GM23338 (cell line): Measurements from ENCODE around the gene WNT4. TPM values are rescaled to one million over a fixed set of nuclear protein-coding genes. Genes with fewer than 3 reads are reported as not detected.

Experiments
- ATAC-seq: fragments of 200-7000 bp; cut with Tn5 transposase; 3 replicates; pipeline ENCODE4 v1.9.1; 2020
- DNase-seq: peaks from one replicate; pipeline ENCODE4 v3.0.0-alpha.2; 2015; ENCODE audit warnings: low spot score
- H2AFZ ChIP-seq: fragments of 200-600 bp; sonication (generic); 2 replicates; pipeline ENCODE4 v1.8.0; 2016; ENCODE audit warnings: antibody characterized with exemption, mild to moderate bottlenecking, moderate library complexity
- H3F3A ChIP-seq: fragments of 200-600 bp; sonication (generic); replicated peaks from 2 replicates; pipeline ENCODE4 v1.8.0; 2017; ENCODE audit warnings: antibody characterized with exemption, mixed run types, low read depth
- H3K27ac ChIP-seq: fragments of 200-600 bp; sonication (generic); 2 replicates; pipeline ENCODE4 v1.6.1; 2016; ENCODE audit warnings: low read depth
- H3K27me3 ChIP-seq: fragments of 200-600 bp; sonication (generic); 2 replicates; pipeline ENCODE4 v1.8.0; 2016; ENCODE audit warnings: mild to moderate bottlenecking, mixed run types, moderate library complexity; ENCODE audit not compliant: insufficient read depth
- H3K36me3 ChIP-seq: fragments of 200-600 bp; sonication (generic); 2 replicates; pipeline ENCODE4 v1.8.0; 2016; ENCODE audit warnings: mild to moderate bottlenecking; ENCODE audit not compliant: insufficient read depth
- H3K4me1 ChIP-seq: fragments of 200-600 bp; sonication (generic); 2 replicates; pipeline ENCODE4 v1.8.0; 2016; ENCODE audit warnings: mild to moderate bottlenecking, moderate library complexity; ENCODE audit not compliant: insufficient read depth
- H3K4me2 ChIP-seq: fragments of 200-600 bp; sonication (generic); 2 replicates; pipeline ENCODE4 v1.7.1; 2017; ENCODE audit warnings: mixed run types
- H3K4me3 ChIP-seq: fragments of 200-600 bp; sonication (generic); 2 replicates; pipeline ENCODE4 v1.6.1; 2016; ENCODE audit warnings: mixed run types
- H3K79me2 ChIP-seq: fragments of 200-600 bp; sonication (generic); replicated peaks from 2 replicates; pipeline ENCODE4 v1.8.0; 2017; ENCODE audit warnings: mild to moderate bottlenecking; ENCODE audit not compliant: insufficient read depth
- H3K9me2 ChIP-seq: fragments of 200-600 bp; sonication (generic); 2 replicates; pipeline ENCODE4 v1.8.0; 2017; ENCODE audit not compliant: insufficient read depth
- H4K20me1 ChIP-seq: fragments of 200-600 bp; sonication (generic); replicated peaks from 2 replicates; pipeline ENCODE4 v1.8.0; 2017; ENCODE audit warnings: mild to moderate bottlenecking; ENCODE audit not compliant: insufficient read depth
- H3K27ac Mint-ChIP-seq: 2 replicates; pipeline ENCODE4 v1.8.0; 2020; ENCODE audit warnings: inconsistent platforms, mild to moderate bottlenecking, moderate library complexity, mixed read lengths
- H3K27me3 Mint-ChIP-seq: 3 replicates; pipeline ENCODE4 v1.8.0; 2022; ENCODE audit warnings: low read depth, mild to moderate bottlenecking, moderate library complexity, mixed read lengths, inconsistent platforms; ENCODE audit not compliant: insufficient read depth, poor library complexity
- H3K36me3 Mint-ChIP-seq: 3 replicates; pipeline ENCODE4 v1.8.0; 2021; ENCODE audit warnings: low read depth, mild to moderate bottlenecking, inconsistent platforms, moderate library complexity, mixed read lengths
- H3K4me1 Mint-ChIP-seq: 3 replicates; pipeline ENCODE4 v1.8.0; 2020; ENCODE audit warnings: mild to moderate bottlenecking, inconsistent platforms, mixed read lengths
- H3K4me3 Mint-ChIP-seq: 3 replicates; pipeline ENCODE4 v1.8.0; 2021; ENCODE audit warnings: moderate library complexity, mild to moderate bottlenecking, inconsistent platforms, mixed read lengths
- H3K9me3 Mint-ChIP-seq: 3 replicates; pipeline ENCODE4 v1.8.0; 2020; ENCODE audit warnings: moderate library complexity, mild to moderate bottlenecking, inconsistent platforms, mixed read lengths
- JUNB ChIP-seq: IDR thresholded peaks from one replicate; pipeline ENCODE4 v1.6.1; 2016; ENCODE audit warnings: antibody characterized with exemption; ENCODE audit not compliant: unreplicated experiment
- polyA plus RNA-seq: library from polyadenylated mRNA; unstranded; fragments of >200 nt; fragmentation: Nextera tagmentation; extraction: Ambion mirVana; gene quantifications from 2 replicates; pipeline ENCODE4 v1.2.1, GENCODE V29; 2016
- total RNA-seq: library from RNA; depleted of rRNA; stranded (reverse); fragments of >200 nt; shearing (Covaris generic); gene quantifications from 2 replicates; pipeline ENCODE4 v1.2.3, GENCODE V29; 2014
- TF ChIP-seq, protein P1 (sequence below): IDR thresholded peaks from one replicate; pipeline ENCODE4 v1.6.1; 2018; ENCODE audit warnings: antibody characterized with exemption; ENCODE audit not compliant: unreplicated experiment
- TF ChIP-seq, protein P2 (sequence below): fragments of 250-450 bp; sonication (Bioruptor Pico); IDR thresholded peaks from 2 replicates; pipeline ENCODE4 v1.5.0; 2020; ENCODE audit warnings: mild to moderate bottlenecking, moderate library complexity

The WNT4 gene
- total and polyA plus RNA-seq, 2 experiments from 2014 or later = 0.59 to 0.79 TPM

DNA sequence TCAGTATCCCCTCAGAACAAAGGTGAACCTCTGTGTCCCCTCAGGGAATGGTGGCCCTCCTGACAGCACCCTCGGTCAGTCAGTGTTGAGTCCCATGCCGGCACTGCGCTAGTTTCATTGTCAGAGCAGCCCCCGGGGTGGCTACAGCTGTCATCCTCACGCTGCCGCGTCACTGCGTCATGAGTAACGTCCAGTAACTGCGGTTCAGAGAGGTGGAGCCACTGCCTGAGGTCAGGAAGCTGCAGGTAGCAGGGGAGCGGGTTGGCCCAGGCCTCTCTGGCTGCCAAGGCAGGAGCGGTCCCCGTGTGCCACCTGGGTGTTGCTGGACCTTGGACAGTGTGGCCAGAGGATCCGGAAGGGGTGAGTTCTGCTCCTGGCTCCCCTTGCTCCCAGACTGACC is 20.2 kb upstream of the WNT4 start:
- Histone ChIP-seq H2AFZ (no peak overlapping the region), H3K4me2 (no peak overlapping the region), H3K27ac (no peak overlapping the region), H3K79me2 (no peaks in the 10 kb centered on the region), H4K20me1 (no peaks in the 10 kb centered on the region), H3K27me3 (no peaks in the 10 kb centered on the region), H3F3A (no peaks in the 10 kb centered on the region), H3K36me3 (no peaks in the 10 kb centered on the region), H3K4me1 (no peaks in the 10 kb centered on the region), H3K9me2 (no peaks in the 10 kb centered on the region), H3K4me3 (no peak overlapping the region)
- Mint-ChIP-seq H3K36me3 (no peaks in the 10 kb centered on the region), H3K9me3 (no peaks in the 10 kb centered on the region), H3K27me3 (peaks cover 6% of the 10 kb centered on the region), H3K4me3 (no peak overlapping the region), H3K27ac (no peak overlapping the region), H3K4me1 (peaks cover 2% of the 10 kb centered on the region; the same call in 1 of the 3 replicates)
- ATAC-seq (no peak), DNase-seq (no peak)
- TF ChIP-seq, protein P1, sequence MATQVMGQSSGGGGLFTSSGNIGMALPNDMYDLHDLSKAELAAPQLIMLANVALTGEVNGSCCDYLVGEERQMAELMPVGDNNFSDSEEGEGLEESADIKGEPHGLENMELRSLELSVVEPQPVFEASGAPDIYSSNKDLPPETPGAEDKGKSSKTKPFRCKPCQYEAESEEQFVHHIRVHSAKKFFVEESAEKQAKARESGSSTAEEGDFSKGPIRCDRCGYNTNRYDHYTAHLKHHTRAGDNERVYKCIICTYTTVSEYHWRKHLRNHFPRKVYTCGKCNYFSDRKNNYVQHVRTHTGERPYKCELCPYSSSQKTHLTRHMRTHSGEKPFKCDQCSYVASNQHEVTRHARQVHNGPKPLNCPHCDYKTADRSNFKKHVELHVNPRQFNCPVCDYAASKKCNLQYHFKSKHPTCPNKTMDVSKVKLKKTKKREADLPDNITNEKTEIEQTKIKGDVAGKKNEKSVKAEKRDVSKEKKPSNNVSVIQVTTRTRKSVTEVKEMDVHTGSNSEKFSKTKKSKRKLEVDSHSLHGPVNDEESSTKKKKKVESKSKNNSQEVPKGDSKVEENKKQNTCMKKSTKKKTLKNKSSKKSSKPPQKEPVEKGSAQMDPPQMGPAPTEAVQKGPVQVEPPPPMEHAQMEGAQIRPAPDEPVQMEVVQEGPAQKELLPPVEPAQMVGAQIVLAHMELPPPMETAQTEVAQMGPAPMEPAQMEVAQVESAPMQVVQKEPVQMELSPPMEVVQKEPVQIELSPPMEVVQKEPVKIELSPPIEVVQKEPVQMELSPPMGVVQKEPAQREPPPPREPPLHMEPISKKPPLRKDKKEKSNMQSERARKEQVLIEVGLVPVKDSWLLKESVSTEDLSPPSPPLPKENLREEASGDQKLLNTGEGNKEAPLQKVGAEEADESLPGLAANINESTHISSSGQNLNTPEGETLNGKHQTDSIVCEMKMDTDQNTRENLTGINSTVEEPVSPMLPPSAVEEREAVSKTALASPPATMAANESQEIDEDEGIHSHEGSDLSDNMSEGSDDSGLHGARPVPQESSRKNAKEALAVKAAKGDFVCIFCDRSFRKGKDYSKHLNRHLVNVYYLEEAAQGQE = no peak
- TF ChIP-seq, protein P2, sequence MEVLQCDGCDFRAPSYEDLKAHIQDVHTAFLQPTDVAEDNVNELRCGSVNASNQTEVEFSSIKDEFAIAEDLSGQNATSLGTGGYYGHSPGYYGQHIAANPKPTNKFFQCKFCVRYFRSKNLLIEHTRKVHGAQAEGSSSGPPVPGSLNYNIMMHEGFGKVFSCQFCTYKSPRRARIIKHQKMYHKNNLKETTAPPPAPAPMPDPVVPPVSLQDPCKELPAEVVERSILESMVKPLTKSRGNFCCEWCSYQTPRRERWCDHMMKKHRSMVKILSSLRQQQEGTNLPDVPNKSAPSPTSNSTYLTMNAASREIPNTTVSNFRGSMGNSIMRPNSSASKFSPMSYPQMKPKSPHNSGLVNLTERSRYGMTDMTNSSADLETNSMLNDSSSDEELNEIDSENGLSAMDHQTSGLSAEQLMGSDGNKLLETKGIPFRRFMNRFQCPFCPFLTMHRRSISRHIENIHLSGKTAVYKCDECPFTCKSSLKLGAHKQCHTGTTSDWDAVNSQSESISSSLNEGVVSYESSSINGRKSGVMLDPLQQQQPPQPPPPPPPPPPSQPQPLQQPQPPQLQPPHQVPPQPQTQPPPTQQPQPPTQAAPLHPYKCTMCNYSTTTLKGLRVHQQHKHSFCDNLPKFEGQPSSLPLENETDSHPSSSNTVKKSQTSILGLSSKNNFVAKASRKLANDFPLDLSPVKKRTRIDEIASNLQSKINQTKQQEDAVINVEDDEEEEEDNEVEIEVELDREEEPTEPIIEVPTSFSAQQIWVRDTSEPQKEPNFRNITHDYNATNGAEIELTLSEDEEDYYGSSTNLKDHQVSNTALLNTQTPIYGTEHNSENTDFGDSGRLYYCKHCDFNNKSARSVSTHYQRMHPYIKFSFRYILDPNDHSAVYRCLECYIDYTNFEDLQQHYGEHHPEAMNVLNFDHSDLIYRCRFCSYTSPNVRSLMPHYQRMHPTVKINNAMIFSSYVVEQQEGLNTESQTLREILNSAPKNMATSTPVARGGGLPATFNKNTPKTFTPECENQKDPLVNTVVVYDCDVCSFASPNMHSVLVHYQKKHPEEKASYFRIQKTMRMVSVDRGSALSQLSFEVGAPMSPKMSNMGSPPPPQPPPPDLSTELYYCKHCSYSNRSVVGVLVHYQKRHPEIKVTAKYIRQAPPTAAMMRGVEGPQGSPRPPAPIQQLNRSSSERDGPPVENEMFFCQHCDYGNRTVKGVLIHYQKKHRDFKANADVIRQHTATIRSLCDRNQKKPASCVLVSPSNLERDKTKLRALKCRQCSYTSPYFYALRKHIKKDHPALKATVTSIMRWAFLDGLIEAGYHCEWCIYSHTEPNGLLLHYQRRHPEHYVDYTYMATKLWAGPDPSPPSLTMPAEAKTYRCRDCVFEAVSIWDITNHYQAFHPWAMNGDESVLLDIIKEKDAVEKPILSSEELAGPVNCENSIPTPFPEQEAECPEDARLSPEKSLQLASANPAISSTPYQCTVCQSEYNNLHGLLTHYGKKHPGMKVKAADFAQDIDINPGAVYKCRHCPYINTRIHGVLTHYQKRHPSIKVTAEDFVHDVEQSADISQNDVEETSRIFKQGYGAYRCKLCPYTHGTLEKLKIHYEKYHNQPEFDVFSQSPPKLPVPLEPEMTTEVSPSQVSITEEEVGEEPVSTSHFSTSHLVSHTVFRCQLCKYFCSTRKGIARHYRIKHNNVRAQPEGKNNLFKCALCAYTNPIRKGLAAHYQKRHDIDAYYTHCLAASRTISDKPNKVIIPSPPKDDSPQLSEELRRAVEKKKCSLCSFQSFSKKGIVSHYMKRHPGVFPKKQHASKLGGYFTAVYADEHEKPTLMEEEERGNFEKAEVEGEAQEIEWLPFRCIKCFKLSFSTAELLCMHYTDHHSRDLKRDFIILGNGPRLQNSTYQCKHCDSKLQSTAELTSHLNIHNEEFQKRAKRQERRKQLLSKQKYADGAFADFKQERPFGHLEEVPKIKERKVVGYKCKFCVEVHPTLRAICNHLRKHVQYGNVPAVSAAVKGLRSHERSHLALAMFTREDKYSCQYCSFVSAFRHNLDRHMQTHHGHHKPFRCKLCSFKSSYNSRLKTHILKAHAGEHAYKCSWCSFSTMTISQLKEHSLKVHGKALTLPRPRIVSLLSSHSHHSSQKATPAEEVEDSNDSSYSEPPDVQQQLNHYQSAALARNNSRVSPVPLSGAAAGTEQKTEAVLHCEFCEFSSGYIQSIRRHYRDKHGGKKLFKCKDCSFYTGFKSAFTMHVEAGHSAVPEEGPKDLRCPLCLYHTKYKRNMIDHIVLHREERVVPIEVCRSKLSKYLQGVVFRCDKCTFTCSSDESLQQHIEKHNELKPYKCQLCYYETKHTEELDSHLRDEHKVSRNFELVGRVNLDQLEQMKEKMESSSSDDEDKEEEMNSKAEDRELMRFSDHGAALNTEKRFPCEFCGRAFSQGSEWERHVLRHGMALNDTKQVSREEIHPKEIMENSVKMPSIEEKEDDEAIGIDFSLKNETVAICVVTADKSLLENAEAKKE = no peak
- TF ChIP-seq JUNB = no peak
